Colonic mucosa (tissue), 4 donors: ENCODE results near the gene PTPRJ. TPM values are rescaled to one million over a fixed set of nuclear protein-coding genes. Genes with fewer than 3 reads are reported as not detected.

ENCODE experiments used
- DNase-seq: peaks from one replicate; pipeline ENCODE4 v3.0.0-alpha.2; 2020
- H3K27ac ChIP-seq: fragments of 200-600 bp; one replicate; pipeline ENCODE4 v1.8.0; 2021
- H3K27me3 ChIP-seq: fragments of 200-600 bp; one replicate; pipeline ENCODE4 v1.8.0; 2021
- H3K36me3 ChIP-seq: fragments of 200-600 bp; one replicate; pipeline ENCODE4 v1.8.0; 2021
- H3K4me1 ChIP-seq: fragments of 200-600 bp; one replicate; pipeline ENCODE4 v1.8.0; 2021; ENCODE audit warnings: mild to moderate bottlenecking
- H3K4me3 ChIP-seq: fragments of 200-600 bp; one replicate; pipeline ENCODE4 v1.8.0; 2021
- H3K9ac ChIP-seq, 2 donors: one replicate each; pipeline ENCODE4 v1.7.0; 2013; ENCODE audit warnings: control low read depth in 2 of 2, low read depth in 2 of 2, low read length in 2 of 2
- H3K9me3 ChIP-seq: fragments of 200-600 bp; one replicate; pipeline ENCODE4 v1.8.0; 2021
- intact Hi-C: fragments of 100-400 bp; cut with DNase I; formaldehyde crosslinking; loops from one replicate; pipeline ENCODE4 v1.14.1; 2022
- total RNA-seq, 2 donors: library from RNA; stranded (reverse); fragmentation: NEBNext Ultra II Directional in 1 of 2; extraction: Animal tissue kit (Norgen Biotek cat#: 25700) in 1 of 2; gene quantifications; one replicate each; pipeline ENCODE4 v1.2.1, GENCODE V29; 2021
- TF ChIP-seq, protein P1 (sequence below): fragments of 200-600 bp; IDR thresholded peaks from one replicate; pipeline ENCODE4 v1.8.0; 2022; ENCODE audit warnings: antibody characterized with exemption, mild to moderate bottlenecking
- donor health status: healthy.
- donor health status: DM: no; HTN: no; CAD: no.
- donor health status: DM: no; HTN: no; CAD: no.

The PTPRJ gene
- total RNA-seq, 2 donors from 2014 or later = 37.5 to 45.7 TPM

DNA sequence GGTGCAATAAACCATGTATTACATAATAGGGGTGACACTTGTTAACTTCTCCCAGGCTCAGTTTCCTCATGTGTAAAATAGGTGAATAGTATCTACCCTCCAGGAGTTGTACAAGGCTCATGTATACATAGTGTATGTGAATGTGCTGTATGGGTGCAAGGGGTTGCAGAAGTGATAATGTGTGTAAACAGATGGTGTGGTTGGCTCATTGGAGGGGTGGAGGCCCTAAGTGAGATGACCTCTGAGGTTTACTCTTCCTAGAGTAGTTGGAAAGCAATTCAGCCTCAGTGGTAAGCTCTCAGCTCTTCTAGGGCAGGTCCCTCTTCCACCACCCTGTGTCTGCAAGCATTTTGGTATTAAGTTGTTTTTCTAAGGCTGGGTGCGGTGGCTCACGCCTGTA is 102.4 kb downstream of the PTPRJ start:
- intact Hi-C loops = no loop called here
- TF ChIP-seq, protein P1, sequence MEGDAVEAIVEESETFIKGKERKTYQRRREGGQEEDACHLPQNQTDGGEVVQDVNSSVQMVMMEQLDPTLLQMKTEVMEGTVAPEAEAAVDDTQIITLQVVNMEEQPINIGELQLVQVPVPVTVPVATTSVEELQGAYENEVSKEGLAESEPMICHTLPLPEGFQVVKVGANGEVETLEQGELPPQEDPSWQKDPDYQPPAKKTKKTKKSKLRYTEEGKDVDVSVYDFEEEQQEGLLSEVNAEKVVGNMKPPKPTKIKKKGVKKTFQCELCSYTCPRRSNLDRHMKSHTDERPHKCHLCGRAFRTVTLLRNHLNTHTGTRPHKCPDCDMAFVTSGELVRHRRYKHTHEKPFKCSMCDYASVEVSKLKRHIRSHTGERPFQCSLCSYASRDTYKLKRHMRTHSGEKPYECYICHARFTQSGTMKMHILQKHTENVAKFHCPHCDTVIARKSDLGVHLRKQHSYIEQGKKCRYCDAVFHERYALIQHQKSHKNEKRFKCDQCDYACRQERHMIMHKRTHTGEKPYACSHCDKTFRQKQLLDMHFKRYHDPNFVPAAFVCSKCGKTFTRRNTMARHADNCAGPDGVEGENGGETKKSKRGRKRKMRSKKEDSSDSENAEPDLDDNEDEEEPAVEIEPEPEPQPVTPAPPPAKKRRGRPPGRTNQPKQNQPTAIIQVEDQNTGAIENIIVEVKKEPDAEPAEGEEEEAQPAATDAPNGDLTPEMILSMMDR = no peak

DNA sequence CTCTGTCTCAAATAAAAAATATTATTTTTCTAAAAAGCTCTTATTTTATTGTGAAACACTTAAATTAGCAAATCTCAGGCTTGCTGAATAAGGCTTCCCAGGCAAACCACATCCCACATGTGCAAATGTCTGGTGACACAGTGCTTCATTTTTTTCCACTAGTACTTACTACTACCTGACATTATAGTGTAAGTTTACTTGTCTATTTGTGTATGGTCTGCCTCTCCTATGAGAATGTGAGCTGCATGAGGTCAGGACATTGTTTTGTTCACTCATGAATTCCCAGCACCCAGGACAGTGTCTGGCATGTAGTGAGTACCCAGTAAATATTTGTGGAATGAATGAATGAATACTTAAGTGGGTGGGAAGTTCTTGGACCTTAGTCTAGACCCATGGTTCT is 103.1 kb downstream of the PTPRJ start:
- no peak for DNase-seq
- no peak overlapping the region for H3K4me3 ChIP-seq
- TF ChIP-seq, protein P1 = no peak
- no peak overlapping the region for H3K9ac ChIP-seq
- intact Hi-C loops = no loop called here
- H3K27me3 ChIP-seq = no peaks in the 10 kb centered on the region
- H3K36me3 ChIP-seq = no peaks in the 10 kb centered on the region
- H3K27ac ChIP-seq = no peak overlapping the region
- H3K9me3 ChIP-seq = no peaks in the 10 kb centered on the region
- peaks cover 9% of the 10 kb centered on the region for H3K4me1 ChIP-seq

More for the DNA sequence above, 102.4 kb downstream of the PTPRJ start:
- no peaks in the 10 kb centered on the region for H3K27me3 ChIP-seq
- no peak overlapping the region for H3K4me3 ChIP-seq
- no peaks in the 10 kb centered on the region for H3K36me3 ChIP-seq
- no peak overlapping the region for H3K9ac ChIP-seq
- no peak overlapping the region for H3K27ac ChIP-seq
- DNase-seq = no peak
- no peaks in the 10 kb centered on the region for H3K9me3 ChIP-seq
- H3K4me1 ChIP-seq = peaks cover 2% of the 10 kb centered on the region

DNA sequence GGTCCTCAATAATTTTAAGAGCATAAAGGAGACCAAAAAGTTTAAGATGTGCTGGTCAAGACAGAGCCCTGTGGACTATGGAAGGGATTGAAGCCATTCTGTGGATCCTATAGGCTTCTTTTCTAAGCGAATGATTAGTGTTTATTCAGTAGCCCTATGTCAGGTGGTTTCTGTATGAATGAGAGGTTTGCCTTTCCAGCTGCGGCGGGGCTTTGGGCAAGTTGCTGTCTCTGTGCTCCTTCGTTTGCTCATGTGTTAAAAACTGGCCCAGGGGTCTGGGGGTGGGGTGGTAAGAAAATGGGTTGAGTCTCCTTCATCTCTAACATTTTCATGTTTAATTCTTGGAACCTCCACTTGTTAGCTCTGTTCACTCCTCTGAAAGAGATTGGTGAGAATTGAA is 105.3 kb downstream of the PTPRJ start:
- H3K4me3 ChIP-seq = no peak overlapping the region
- no peaks in the 10 kb centered on the region for H3K9me3 ChIP-seq
- DNase-seq = no peak
- H3K9ac ChIP-seq = no peak overlapping the region
- H3K27ac ChIP-seq = no peak overlapping the region
- no peaks in the 10 kb centered on the region for H3K27me3 ChIP-seq
- intact Hi-C loops = no loop called here
- no peaks in the 10 kb centered on the region for H3K36me3 ChIP-seq
- H3K4me1 ChIP-seq = peaks cover 9% of the 10 kb centered on the region
- TF ChIP-seq, protein P1 = no peak

DNA sequence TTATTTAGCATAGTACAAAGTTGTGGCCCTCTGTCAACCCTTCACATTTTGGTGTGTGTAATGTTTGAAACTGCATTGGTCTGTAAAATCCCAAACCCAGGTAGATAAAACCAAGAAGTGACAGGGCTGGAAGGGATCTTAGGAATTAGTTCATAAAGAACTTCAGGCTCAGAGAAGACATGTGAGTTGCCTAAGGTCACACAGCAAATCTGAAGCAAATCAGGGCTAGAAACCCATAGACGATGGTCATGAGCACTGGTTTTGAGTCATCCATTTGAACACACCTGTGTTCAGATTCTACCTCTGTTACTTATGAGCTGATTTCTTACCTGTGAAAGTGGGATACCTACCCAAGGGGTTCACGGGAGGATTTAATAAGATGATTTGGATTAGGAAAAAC is 107.1 kb downstream of the PTPRJ start:
- DNase-seq = no peak
- Histone ChIP-seq H3K9me3 (no peaks in the 10 kb centered on the region), H3K9ac (no peak overlapping the region), H3K27ac (no peak overlapping the region), H3K27me3 (no peaks in the 10 kb centered on the region), H3K4me1 (peaks cover 9% of the 10 kb centered on the region), H3K36me3 (no peaks in the 10 kb centered on the region), H3K4me3 (no peak overlapping the region)
- TF ChIP-seq, protein P1 = no peak
- intact Hi-C loops = no loop called here

DNA sequence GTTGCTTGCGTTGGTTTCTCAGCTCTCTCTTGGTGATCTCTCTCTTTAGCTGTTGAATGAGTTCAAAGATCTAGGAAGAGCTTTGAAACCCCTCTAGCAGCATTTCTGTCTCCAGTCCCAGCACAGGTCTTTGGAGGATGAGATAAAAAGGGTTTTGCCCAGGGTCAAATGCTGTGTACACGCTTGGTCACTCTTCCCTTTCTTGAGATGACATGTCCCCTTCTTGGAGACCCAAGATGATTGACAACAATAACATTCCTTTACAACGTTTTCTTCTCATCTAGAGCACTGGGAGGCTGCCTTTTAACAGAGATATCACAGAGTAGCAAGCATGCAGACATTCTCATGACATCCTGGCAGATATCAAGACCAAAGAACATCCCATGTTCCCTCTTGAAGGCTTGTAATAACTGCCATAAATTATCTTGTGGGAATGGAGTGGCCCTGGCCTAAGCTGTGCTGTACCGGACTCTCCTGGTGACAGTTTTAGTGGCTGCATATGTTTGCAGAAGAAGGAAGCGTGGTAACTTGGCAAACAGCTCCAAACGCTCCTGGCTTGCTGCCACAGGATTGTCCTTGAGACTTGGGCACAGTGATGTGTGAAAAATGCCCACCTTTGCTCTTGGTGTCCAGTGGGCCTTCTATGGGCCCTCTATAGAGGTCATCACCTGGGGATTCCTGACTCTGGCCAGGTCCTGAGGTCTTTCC is 107.8 kb downstream of the PTPRJ start:
- H3K9ac ChIP-seq = no peak overlapping the region
- H3K36me3 ChIP-seq = no peaks in the 10 kb centered on the region
- intact Hi-C loops = no loop called here
- H3K27me3 ChIP-seq = no peaks in the 10 kb centered on the region
- TF ChIP-seq, protein P1 = no peak
- DNase-seq = peak; percentile 84
- peaks cover 13% of the 10 kb centered on the region for H3K4me1 ChIP-seq
- H3K27ac ChIP-seq = no peak overlapping the region
- no peak overlapping the region for H3K4me3 ChIP-seq
- no peaks in the 10 kb centered on the region for H3K9me3 ChIP-seq
